Hematopoietic multipotent progenitor cell treated with erythropoietin and hydrocortisone succinate and interleukin-3 and kit ligand, for 4 days (in vitro differentiated cells): ENCODE results near the gene ATF6.

ENCODE experiments used
- DNase-seq: peaks from one replicate; pipeline ENCODE4 v3.0.0-alpha.2; 2015

The ATF6 gene

DNA sequence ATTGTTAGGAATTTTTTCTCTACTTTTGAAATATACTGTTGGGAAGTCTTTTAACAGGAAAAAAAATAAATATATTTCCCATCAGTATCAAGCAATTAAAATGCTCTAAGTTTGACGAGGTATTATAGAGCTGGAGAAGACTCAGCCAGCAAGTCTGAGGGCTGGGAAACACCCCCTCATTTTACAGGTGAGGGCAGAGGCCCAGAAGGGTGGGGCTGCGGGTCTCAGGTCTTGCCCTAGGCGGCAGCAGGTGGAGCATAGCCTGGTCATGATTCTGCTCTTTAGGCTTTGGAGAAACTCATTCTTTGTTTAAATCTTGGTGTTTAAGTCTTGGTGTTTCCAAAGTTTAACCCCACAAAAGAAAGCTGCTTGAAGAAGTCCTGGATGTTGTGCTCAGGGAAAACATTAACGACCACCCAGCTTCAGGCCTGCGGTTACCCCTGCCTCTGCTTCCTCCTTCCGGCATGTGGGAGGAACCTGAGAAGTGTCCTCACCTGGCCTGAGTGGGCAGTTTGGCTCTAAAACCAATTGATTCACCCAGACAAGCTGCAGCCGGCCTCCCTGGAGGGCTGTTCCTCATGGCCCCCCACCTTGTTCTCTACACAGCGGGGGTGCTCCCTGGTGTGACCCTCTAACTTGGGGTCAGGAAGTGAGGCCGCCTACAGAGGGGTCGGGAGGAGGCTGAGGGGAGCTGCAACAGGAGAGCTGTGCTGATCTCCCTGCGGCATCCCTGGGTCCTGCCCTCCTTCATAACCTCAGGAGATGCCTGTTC lies 215.8 kb downstream of the ATF6 start:
- no peak for DNase-seq

- DNase-seq, result no peak
Measured at GRCh38 chr1:161982507-161982895, 216.4 kb downstream of the ATF6 start.

DNA sequence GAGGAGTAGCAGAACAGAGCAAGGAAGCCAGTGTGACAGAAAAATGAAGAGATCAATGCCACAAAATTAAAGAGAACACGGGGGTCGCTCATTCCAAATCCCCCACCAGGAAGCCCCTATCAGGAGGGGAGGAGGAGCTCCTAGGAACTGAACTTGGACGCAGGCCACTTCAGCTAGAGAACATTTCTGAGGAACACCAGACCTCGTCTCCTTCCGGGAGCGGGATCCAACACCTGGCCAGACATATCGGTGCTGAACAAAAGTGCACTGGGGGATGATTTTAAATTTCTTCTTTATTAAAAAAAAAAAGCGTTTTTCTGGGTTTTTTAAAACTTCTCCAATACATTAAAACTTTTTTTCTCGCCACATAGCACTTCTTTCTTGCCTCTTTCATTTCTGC lies 216.8 kb downstream of the ATF6 start:
- no peak for DNase-seq

GRCh38 chr1:161983725-161984124 lies 217.6 kb downstream of the ATF6 start:
- no peak for DNase-seq

GRCh38 chr1:161985301-161985822 lies 219.2 kb downstream of the ATF6 start:
- DNase-seq, result no peak

GRCh38 chr1:161986328-161986727 lies 220.2 kb downstream of the ATF6 start:
- DNase-seq, result no peak

DNA sequence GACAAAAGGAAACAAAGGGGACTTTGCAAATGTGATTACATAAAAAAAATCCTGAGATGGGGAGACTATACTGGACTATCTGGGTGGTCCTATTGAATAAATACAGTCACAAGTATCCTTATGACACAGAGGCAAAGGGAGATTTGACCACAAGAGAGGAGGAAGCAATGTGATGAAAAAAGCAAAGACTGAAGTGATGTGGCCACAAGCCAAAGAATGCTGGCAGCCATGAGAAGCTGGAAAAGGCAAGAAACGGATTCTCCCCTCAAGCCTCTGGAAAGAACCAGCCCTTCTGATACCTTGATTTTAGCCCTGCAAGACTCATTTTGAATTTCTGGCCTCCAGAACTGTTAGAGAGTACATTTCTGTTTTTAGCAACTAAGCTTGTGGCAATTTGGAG lies 221.2 kb downstream of the ATF6 start:
- DNase-seq, result no peak

- no peak for DNase-seq
Measured at GRCh38 chr1:161987872-161988271, 221.8 kb downstream of the ATF6 start.

- DNase-seq, result no peak
Measured at GRCh38 chr1:161988413-161988812, 222.3 kb downstream of the ATF6 start.

DNA sequence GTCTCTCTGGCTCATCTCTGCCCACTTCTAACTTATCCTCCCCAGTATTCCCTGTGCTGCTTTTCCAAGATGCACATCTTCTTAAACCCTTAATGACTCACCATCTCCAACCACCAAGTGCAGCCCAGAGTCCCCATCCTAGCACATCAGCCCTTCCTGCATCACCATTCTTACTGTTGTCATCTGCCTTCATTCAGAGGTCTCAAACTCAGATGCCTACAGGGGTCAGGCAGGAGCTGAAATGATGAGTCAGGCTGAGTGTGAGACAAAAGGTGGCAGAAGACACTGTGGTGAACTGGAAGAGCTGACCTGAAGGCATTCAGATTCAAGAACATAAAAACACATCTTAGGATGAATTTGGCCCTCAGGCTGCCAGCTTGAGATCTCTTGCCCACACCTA lies 223.0 kb downstream of the ATF6 start:
- peak; percentile 11 for DNase-seq

DNA sequence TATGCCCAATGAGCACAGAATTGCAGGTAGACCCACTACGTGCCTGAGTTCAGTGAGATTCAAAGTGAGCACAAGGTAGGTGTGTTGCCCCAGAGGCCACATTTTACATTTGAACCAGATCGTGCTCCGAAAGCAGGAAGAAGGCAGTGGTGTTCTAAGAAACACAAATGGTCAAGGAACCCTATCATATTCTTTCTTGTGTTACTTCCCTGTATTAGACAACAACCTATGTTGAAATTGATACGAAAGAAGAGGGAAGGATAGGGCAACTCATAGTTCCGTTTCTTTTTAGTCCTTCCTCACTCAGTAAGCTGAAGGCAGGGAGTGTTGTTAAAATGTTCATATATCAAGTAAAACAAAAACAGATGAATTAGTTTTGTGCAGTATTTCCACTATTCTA lies 223.7 kb downstream of the ATF6 start:
- peak; percentile 19 for DNase-seq

GRCh38 chr1:161993576-161993975 lies 227.5 kb downstream of the ATF6 start:
- no peak for DNase-seq

- no peak for DNase-seq
Measured at GRCh38 chr1:161994175-161994668, 228.1 kb downstream of the ATF6 start.

GRCh38 chr1:161997152-161997551 lies 231.0 kb downstream of the ATF6 start:
- no peak for DNase-seq

GRCh38 chr1:161998811-161999210 lies 232.7 kb downstream of the ATF6 start:
- no peak for DNase-seq

DNA sequence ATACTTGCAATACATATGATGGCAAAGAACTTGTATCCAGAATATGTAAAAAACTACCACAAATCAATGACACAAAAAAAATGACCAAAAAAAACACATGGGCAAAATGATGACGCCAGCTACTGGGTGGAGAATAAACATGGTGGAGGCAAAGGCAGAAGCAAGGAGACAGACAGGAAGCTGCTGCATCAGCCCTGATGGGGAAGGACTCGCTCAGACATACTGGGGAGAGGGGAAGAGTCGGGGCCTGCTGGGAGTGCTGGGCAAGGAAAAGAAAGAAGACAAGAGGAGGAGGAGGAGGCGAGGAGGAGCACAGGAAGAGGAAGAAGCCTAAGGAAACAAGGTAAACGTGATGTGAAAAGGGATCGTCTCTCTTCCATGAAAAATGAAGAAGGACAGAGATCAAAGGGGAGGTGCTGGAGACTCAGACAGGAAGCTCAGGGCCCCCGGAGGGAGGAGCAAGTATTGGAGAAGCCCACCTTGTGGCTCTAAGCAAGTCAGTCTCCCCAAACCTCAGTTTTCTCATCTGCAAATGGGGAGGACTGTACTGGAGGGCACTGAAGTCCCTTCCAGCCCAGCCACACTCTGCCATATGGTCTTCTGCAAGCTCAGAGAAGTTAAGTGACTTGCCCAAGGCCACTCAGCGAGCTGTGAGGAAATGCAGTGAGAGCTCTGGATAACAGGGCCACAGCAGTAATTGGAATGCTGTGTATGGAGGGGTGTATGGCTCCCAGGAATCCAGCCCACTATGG lies 233.4 kb downstream of the ATF6 start:
- DNase-seq, result peak; percentile 8

DNA sequence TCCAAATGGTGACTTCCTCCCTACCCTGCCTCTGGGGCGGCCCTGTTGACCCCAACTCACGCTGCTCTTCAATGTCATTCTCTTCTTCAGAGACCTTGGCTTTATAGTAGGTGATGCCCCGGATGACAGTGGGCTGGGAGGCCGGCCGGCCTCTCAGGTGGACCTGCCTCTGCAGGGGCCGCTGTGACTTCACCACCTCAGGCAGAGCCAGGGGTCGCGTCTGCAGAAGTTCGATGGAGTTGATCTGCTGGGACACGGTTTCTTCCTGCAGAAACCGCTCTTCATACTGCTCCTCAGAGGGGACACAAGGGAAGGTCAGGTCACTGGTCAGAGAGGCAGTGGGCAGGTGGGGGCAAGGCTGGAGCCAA lies 233.9 kb downstream of the ATF6 start:
- no peak for DNase-seq

DNA sequence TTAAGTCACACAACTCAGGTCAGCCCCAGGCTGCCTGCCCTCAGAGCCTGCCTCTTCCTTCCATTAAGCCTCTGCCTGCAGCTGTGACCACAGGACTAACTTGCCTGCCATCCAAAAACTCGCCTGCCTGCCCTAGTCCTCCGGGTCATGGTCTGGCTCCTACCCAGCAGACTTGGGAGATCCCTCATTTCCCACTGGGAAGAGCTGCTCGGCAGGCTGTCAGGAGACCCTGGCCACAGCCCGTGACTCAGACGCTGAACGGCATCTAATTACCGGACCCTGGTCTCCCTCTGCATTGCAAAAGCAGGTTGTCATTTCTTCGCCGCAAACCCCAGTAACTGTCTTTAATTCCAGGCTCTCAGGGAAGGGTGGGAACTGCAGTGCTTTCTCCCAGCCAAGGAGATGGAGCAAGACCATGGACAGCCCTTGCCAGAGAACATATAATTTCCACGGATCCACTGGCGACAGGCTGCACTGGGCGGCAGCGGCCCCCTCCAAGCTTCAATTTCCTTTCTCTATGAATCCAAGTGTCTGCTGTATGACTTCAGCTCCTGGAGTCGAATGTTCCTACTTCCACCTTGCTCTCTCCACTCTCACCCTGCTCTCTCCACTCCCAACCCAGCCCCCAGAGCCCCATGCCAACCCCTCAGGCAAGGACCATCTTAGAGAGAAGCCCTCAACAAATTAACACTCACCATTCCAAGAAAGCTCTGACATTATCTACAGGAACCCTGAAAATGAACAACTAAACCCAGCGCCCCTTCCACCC lies 237.1 kb downstream of the ATF6 start:
- peak; percentile 33 for DNase-seq

GRCh38 chr1:162003830-162004215 lies 237.7 kb downstream of the ATF6 start:
- DNase-seq, result peak; percentile 88

- DNase-seq, result peak; percentile 90
Measured at GRCh38 chr1:162004441-162004950, 238.4 kb downstream of the ATF6 start.

- DNase-seq, result no peak
Measured at GRCh38 chr1:162006081-162006480, 240.0 kb downstream of the ATF6 start.

DNA sequence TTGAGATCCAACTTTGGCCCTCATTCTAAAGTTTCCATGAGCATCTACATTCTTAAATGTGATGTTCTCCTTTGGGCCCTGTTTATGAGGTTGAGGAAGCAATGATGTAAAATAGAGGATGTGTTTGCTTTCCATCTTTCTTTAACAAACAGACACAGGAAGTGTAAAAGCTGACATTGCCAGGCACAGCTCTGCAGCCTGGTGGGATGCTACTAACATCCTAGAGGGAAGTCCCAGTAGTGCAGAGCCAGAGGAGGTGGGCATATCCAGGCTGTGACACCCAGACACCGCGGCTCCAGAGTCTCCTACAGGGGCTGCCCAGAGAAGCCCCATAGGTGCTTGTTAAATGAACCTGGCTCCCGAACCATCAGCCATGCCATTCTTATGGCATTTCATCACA lies 241.3 kb downstream of the ATF6 start:
- DNase-seq, result no peak

DNA sequence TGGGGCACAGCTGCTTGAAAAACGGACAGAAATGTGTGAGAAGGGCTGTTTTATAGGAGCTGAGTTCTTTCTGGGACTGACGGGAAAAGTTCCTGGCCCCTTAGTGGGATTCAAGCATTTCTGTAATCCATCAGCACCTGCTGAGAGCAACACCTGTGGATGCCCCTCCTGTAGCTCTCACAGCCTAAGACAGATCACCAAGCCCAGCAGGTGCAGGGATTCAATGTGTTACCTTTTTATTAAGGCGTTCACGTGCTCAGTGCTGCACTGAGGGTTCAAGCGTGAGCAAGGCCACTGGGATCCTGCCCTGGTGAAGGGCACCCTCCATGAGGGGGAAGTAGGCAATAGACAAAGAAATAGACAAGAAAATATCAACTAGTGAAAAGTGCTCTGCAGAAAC lies 242.7 kb downstream of the ATF6 start:
- no peak for DNase-seq
